Neuronal stem cell (in vitro differentiated cells): ENCODE measurements around the gene ESPNL.

ENCODE experiments used
- DNase-seq: peaks from one replicate; pipeline ENCODE4 v3.0.0-alpha.2; 2013; ENCODE audit warnings: low spot score
- H2AFZ ChIP-seq: one replicate; pipeline ENCODE4 v1.6.1; 2013; ENCODE audit warnings: mild to moderate bottlenecking, low read length, inconsistent platforms
- H2AK5ac ChIP-seq: 2 replicates; pipeline ENCODE4 v1.6.1; 2013; ENCODE audit warnings: low read depth, mild to moderate bottlenecking, inconsistent platforms, low read length, moderate library complexity, mixed read lengths
- H2BK120ac ChIP-seq: 2 replicates; pipeline ENCODE4 v1.6.1; 2013; ENCODE audit warnings: low read depth, mild to moderate bottlenecking, inconsistent platforms, low read length, moderate library complexity, mixed read lengths
- H2BK12ac ChIP-seq: one replicate; pipeline ENCODE4 v1.6.1; 2013; ENCODE audit warnings: low read length, inconsistent platforms
- H2BK15ac ChIP-seq: 2 replicates; pipeline ENCODE4 v1.6.1; 2013; ENCODE audit warnings: mild to moderate bottlenecking, low read length, inconsistent platforms, mixed read lengths
- H2BK5ac ChIP-seq: one replicate; pipeline ENCODE4 v1.6.1; 2013; ENCODE audit warnings: inconsistent platforms, mild to moderate bottlenecking, low read length, moderate library complexity
- H3K14ac ChIP-seq: one replicate; pipeline ENCODE4 v1.6.1; 2013; ENCODE audit warnings: low read length, inconsistent platforms
- H3K18ac ChIP-seq: 2 replicates; pipeline ENCODE4 v1.6.1; 2013; ENCODE audit warnings: low read length, inconsistent platforms
- H3K23ac ChIP-seq: 2 replicates; pipeline ENCODE4 v1.6.1; 2013; ENCODE audit warnings: low read depth, mild to moderate bottlenecking, mixed read lengths, low read length, inconsistent platforms; ENCODE audit not compliant: poor library complexity
- H3K27ac ChIP-seq: replicated peaks from 3 replicates; pipeline ENCODE4 v1.5.1; 2013; ENCODE audit warnings: low read length, inconsistent platforms
- H3K27me3 ChIP-seq, 3 experiments: 2 replicates each; pipeline ENCODE4 v1.6.1; 2013; ENCODE audit warnings: low read length in 3 of 3, mild to moderate bottlenecking in 2 of 3, inconsistent platforms in 1 of 3, low read depth in 1 of 3, mixed read lengths in 1 of 3, moderate library complexity in 1 of 3; ENCODE audit not compliant: control insufficient read depth in 3 of 3, insufficient read depth in 3 of 3
- H3K36me3 ChIP-seq, 2 donors: replicated peaks in 1 of 2; 2 replicates each; pipeline ENCODE4 v1.6.1; 2013; ENCODE audit warnings: low read length in 2 of 2; ENCODE audit not compliant: control insufficient read depth in 2 of 2, insufficient read depth in 2 of 2
- H3K4ac ChIP-seq: 2 replicates; pipeline ENCODE4 v1.6.1; 2013; ENCODE audit warnings: inconsistent platforms, mild to moderate bottlenecking, low read length, moderate library complexity
- H3K4me1 ChIP-seq, 2 donors: 1 replicate in 1 of 2; 2 replicates in 1 of 2; pipeline ENCODE4 v1.6.1; 2013; ENCODE audit warnings: low read length in 2 of 2, low read depth in 1 of 2; ENCODE audit not compliant: control insufficient read depth in 2 of 2, insufficient read depth in 1 of 2
- H3K4me2 ChIP-seq: one replicate; pipeline ENCODE4 v1.6.1; 2013; ENCODE audit warnings: mild to moderate bottlenecking, low read length, inconsistent platforms; ENCODE audit not compliant: insufficient read depth, poor library complexity, severe bottlenecking
- H3K4me3 ChIP-seq, 2 donors: 2 replicates each; pipeline ENCODE4 v1.5.1; 2013; ENCODE audit warnings: low read length in 2 of 2, mild to moderate bottlenecking in 2 of 2, inconsistent platforms in 1 of 2, moderate library complexity in 1 of 2
- H3K79me1 ChIP-seq: one replicate; pipeline ENCODE4 v1.6.1; 2013; ENCODE audit warnings: low read depth, mild to moderate bottlenecking, inconsistent platforms, low read length, moderate library complexity
- H3K9ac ChIP-seq: one replicate; pipeline ENCODE4 v1.6.1; 2013; ENCODE audit warnings: mild to moderate bottlenecking, low read depth, low read length, inconsistent platforms; ENCODE audit not compliant: poor library complexity
- H3K9me3 ChIP-seq, 2 donors: replicated peaks in 1 of 2; 2 replicates each; pipeline versions ENCODE3 to v1.6.1; 2013; ENCODE audit warnings: low read length in 2 of 2, mild to moderate bottlenecking in 2 of 2, inconsistent platforms in 1 of 2, low read depth in 1 of 2, mixed read lengths in 1 of 2, moderate library complexity in 1 of 2; ENCODE audit not compliant: control insufficient read depth in 2 of 2, insufficient read depth in 1 of 2
- H4K8ac ChIP-seq: one replicate; pipeline ENCODE4 v1.6.1; 2013; ENCODE audit warnings: low read depth, mild to moderate bottlenecking, inconsistent platforms, low read length, moderate library complexity
- H4K91ac ChIP-seq: one replicate; pipeline ENCODE4 v1.6.1; 2013; ENCODE audit warnings: low read length, low read depth, mild to moderate bottlenecking, inconsistent platforms; ENCODE audit not compliant: poor library complexity
- WGBS, 2 donors: extraction: QIAGEN DNeasy Blood & Tissue Kit; methylation state at CpG; one replicate each; pipeline ENCODE4 v1.1.7; 2013; ENCODE audit warnings: missing lambda C conversion rate in 2 of 2, mixed read lengths in 1 of 2; ENCODE audit not compliant: insufficient read length in 2 of 2, insufficient replicate concordance in 1 of 2; ENCODE audit errors: extremely low coverage in 2 of 2; 5-methylcytosine and 5-hydroxymethylcytosine counted together

ESPNL gene

DNA sequence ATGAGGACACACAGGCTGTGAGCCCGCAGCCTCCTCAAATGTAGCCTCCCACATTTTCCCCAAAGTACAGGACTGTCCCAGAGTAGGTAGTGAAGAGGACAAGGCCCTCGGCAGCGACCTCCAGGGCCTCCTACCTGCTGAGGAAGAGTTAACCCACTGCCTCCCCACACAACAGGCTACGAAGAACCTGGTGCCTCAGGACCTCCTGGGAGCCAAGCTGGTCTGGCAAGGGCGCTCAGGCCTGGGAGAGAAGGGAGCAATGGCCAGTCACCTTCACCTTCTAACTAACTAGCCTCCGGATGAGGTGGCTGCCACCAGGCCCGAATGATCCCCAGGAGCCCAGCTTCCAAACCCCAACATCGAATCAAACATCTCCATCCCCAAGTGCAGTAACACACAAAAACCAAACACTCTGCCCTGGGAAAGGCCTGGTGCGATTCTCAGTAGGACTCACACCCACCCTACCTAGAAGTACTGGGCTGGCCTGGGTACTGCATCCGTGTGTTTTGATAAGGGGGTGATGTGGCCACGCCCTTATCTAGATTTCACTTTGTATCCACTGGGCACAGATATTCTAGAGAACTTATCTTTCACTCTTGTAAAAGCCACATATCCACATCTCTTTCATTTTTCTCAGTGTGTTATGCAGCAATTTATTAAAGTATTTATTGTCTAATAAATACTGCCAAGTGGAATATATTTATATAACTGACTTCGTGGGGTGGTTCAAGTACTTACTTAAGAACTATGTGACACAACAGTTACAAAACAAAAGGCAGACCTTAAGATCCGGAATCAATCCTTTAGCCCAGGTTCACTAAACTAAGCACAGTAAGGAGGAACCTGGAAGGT, 68.3 kb downstream of the ESPNL start:
- H2AFZ ChIP-seq, result no peak overlapping the region
- H3K4me2 ChIP-seq, result no peak overlapping the region
- H3K36me3 ChIP-seq, result peaks cover 32 to 63% of the 10 kb centered on the region in 2 donors
- no peak overlapping the region for H4K91ac ChIP-seq
- no peaks in the 10 kb centered on the region for H3K4me1 ChIP-seq
- no peak overlapping the region for H2AK5ac ChIP-seq
- no peak overlapping the region for H2BK120ac ChIP-seq
- no peak overlapping the region for H3K23ac ChIP-seq
- WGBS, 2 donors, result no CpG with 5 or more reads among the region's 13 CpGs
- H3K9ac ChIP-seq, result no peak overlapping the region
- H3K14ac ChIP-seq, result no peak overlapping the region
- H3K79me1 ChIP-seq, result no peaks in the 10 kb centered on the region
- H3K4me3 ChIP-seq, result no peak overlapping the region
- H4K8ac ChIP-seq, result no peak overlapping the region
- H3K18ac ChIP-seq, result no peak overlapping the region
- H2BK5ac ChIP-seq, result no peak overlapping the region
- no peak overlapping the region for H3K4ac ChIP-seq
- DNase-seq, result no peak
- H3K27ac ChIP-seq, result no peak overlapping the region
- H3K9me3 ChIP-seq, result no peaks in the 10 kb centered on the region
- no peak overlapping the region for H2BK15ac ChIP-seq
- H3K27me3 ChIP-seq, result peaks cover 0 to 16% (median 9%) of the 10 kb centered on the region in 3 experiments
- H2BK12ac ChIP-seq, result no peak overlapping the region

DNA sequence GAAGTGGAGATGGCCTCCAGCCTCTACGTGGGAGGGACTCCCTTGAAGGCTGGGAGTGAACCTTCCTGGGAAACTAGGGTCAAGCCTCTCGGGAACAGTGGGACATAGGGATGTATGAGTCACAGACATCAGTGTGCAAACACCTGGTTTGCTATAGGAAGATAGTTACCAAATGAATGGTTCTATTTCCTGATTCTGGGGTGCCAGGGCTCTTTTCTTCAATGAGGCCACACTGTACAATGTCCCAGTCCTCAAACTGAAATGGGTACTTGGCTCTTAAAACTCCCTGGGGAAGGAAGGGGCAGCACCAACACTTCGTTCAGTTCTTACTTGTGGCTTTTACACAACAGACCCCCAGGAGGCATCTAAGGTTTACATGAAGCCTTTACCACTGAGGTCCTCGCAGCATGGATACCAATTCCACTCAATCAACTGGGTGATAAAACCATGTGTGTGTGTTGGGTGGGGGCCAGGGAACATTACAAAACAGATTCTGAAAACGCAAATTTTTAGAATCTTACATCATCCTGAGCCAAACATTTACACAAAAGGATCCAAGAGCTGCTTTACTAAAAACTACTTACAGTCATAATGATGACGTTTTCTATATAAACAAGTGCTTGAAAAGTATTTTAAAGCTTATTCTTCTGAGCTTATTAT, 69.0 kb downstream of the ESPNL start:
- peaks cover 0 to 8% (median 2%) of the 10 kb centered on the region in 3 experiments for H3K27me3 ChIP-seq
- no peak overlapping the region for H2AK5ac ChIP-seq
- peaks cover 38 to 71% of the 10 kb centered on the region in 2 donors for H3K36me3 ChIP-seq
- H3K14ac ChIP-seq, result no peak overlapping the region
- H3K4me3 ChIP-seq, result no peak overlapping the region
- H3K23ac ChIP-seq, result no peak overlapping the region
- H3K27ac ChIP-seq, result no peak overlapping the region
- no peak overlapping the region for H2BK15ac ChIP-seq
- H3K9me3 ChIP-seq, result no peaks in the 10 kb centered on the region
- H4K8ac ChIP-seq, result no peak overlapping the region
- no peak overlapping the region for H3K4me2 ChIP-seq
- no peak overlapping the region for H2BK120ac ChIP-seq
- H3K9ac ChIP-seq, result no peak overlapping the region
- no peak for DNase-seq
- H2AFZ ChIP-seq, result no peak overlapping the region
- H3K79me1 ChIP-seq, result no peaks in the 10 kb centered on the region
- no peak overlapping the region for H2BK5ac ChIP-seq
- no peaks in the 10 kb centered on the region for H3K4me1 ChIP-seq
- no CpG with 5 or more reads among the region's 6 CpGs for WGBS, 2 donors
- no peak overlapping the region for H3K4ac ChIP-seq
- H4K91ac ChIP-seq, result no peak overlapping the region
- H3K18ac ChIP-seq, result no peak overlapping the region
- H2BK12ac ChIP-seq, result no peak overlapping the region

DNA sequence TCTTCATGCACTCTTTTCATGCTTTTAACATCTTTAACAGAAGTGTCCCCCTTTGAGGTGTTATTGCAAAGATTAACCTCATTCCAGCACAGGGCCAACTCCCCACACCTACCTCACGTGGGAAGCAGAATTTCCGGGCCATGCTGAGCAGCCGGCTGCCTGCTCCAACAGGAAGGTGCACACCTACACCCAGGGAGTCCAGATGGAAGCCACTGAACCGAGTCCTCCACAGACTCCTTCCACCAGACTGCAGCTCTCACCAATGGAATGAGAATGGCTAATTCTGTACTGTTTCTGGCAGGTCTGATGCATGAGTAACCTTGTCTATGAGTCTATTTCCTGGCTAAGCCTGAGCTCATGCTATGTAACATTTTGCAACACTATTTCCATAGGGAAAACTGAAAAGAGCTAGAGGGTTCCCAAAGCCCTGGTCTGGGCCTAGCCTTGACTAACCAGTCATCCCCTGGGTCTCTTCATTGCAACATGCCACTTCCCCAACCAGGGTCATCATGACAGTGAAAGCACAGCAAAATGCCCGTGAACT, 69.6 kb downstream of the ESPNL start:
- H3K4ac ChIP-seq, result no peak overlapping the region
- H3K4me2 ChIP-seq, result no peak overlapping the region
- no peak for DNase-seq
- peaks cover 0 to 5% (median 0%) of the 10 kb centered on the region in 3 experiments for H3K27me3 ChIP-seq
- no peak overlapping the region for H4K8ac ChIP-seq
- H3K27ac ChIP-seq, result no peak overlapping the region
- no peak overlapping the region for H4K91ac ChIP-seq
- H3K9ac ChIP-seq, result no peak overlapping the region
- H3K4me3 ChIP-seq, result no peak overlapping the region
- H2BK120ac ChIP-seq, result no peak overlapping the region
- H3K14ac ChIP-seq, result no peak overlapping the region
- H2AK5ac ChIP-seq, result no peak overlapping the region
- H3K36me3 ChIP-seq, result peaks cover 43 to 77% of the 10 kb centered on the region in 2 donors
- H3K23ac ChIP-seq, result no peak overlapping the region
- H2BK15ac ChIP-seq, result no peak overlapping the region
- no peaks in the 10 kb centered on the region for H3K79me1 ChIP-seq
- H2BK5ac ChIP-seq, result no peak overlapping the region
- no peak overlapping the region for H3K18ac ChIP-seq
- H2BK12ac ChIP-seq, result no peak overlapping the region
- H3K4me1 ChIP-seq, result no peaks in the 10 kb centered on the region
- no peak overlapping the region for H2AFZ ChIP-seq
- no peaks in the 10 kb centered on the region for H3K9me3 ChIP-seq
- no CpG with 5 or more reads among the region's 5 CpGs for WGBS, 2 donors
